Measurements from ENCODE around the gene TRABD2A. TPM values are rescaled to one million over a fixed set of nuclear protein-coding genes. Genes with fewer than 3 reads are reported as not detected.

The TRABD2A gene
- total and polyA plus RNA-seq, 4 experiments from 2014 or later = 67.1 to 90.7 (median 82.2) TPM

DNA sequence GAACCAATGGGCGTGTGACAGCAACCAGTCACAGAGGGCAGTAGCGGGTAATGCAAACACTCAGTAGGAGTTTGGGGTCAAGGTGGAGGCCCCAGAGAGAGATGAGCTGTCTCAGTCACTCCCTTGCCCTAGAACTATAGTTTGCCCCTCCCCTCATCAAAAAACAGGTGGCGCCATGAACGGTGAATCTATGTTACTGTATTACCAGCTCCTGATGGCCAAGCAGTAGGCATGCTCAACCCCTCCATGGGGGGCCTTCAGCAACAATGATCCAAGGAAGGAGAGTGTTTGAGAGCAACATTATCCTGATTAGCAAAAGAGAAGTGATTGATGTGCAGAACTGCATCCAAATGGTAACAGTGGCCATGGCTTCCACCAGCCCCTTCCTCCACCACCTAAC, 30.4 kb downstream of the TRABD2A start:
- peak overlapping the region; percentile 8 for H3K27ac ChIP-seq (ENCODE audit: low read depth, low read length)
- ChIA-PET POLR2A (ENCODE audit: partially characterized antibody) (interaction anchor here (0.9 to 11.4 kb wide), 15 partner anchors 9 to 199 kb away, joined by 3 to 132 read pairs (median 17); partner anchors contain the start of genes TMSB10 and TRABD2A), CTCF (ENCODE audit: partially characterized antibody) (interaction anchor here (0.8 to 3.7 kb wide), 8 partner anchors 11 to 111 kb away, joined by 3 to 28 read pairs (median 8); partner anchors contain the start of gene TRABD2A)
- intact Hi-C loops (cut with micrococcal nuclease) = no loop called here
- peaks cover 98% of the 10 kb centered on the region for H3K4me1 ChIP-seq (ENCODE audit: insufficient read depth, low read length)
- DNase-seq = no peak
- Mint-ChIP-seq H3K9me3 (peaks cover 0 to 11% (median 6%) of the 10 kb centered on the region in 8 donors), H3K27me3 (no peaks in the 10 kb centered on the region), H3K4me1 (peaks cover 82 to 97% (median 90%) of the 10 kb centered on the region in 4 donors), H3K4me3 (peak overlapping the region in 5 of 8 donors; percentile 9 to 91 (median 89)), H3K36me3 (peaks cover 51 to 60% of the 10 kb centered on the region in 2 donors), H3K27ac (peak overlapping the region; percentile 24 to 98 (median 92))
- peaks cover 0 to 4% of the 10 kb centered on the region in 2 donors for H3K9me3 ChIP-seq (ENCODE audit: control insufficient read depth in 1 of 2, low read length in 2 of 2)
- H3K4me3 ChIP-seq (ENCODE audit: low read length in 2 of 2) = no peak overlapping the region
- H3K27me3 ChIP-seq (ENCODE audit: insufficient read depth, low read length) = no peaks in the 10 kb centered on the region
- peaks cover 11% of the 10 kb centered on the region for H3K36me3 ChIP-seq (ENCODE audit: insufficient read depth, low read length)

DNA sequence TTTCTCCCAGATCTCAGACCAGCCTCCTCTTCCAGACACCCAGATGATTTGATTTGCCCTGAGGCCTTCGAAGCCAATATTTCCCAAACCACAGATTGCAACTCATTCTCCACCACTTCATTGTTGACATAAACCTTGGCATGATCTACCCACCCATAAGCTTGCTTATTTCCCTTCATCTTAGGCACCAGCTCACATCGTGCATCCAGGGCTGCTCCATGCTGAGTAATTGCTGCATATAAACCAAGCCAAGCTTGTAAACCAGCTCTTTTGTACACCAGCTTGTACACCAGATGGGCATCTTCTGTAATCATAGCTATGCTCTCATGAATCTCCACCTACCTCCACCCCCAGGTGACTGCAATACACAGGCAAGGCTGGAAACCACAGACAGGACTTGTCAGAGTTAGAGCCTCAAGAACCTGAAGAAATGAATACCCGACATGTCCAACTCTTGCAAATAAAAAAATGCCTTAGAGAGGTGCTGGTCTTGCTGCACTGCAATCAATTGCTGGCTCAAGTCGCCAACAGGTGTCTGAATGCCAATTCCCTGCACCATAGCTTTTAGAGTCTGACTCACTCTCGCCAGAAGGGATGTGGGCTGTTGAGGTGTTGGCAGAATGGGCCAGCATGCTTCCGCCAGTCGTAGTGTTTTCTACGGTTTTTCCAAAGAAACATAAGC, 31.5 kb downstream of the TRABD2A start:
- Histone ChIP-seq H3K36me3 (ENCODE audit: insufficient read depth, low read length) (peaks cover 11% of the 10 kb centered on the region), H3K9me3 (ENCODE audit: control insufficient read depth in 1 of 2, low read length in 2 of 2) (peaks cover 0 to 4% of the 10 kb centered on the region in 2 donors), H3K27ac (ENCODE audit: low read depth, low read length) (peak overlapping the region; percentile 37), H3K27me3 (ENCODE audit: insufficient read depth, low read length) (no peaks in the 10 kb centered on the region), H3K4me1 (ENCODE audit: insufficient read depth, low read length) (peaks cover 98% of the 10 kb centered on the region), H3K4me3 (ENCODE audit: low read length in 2 of 2) (peak overlapping the region; percentile 53 to 54)
- Mint-ChIP-seq H3K27me3 (no peaks in the 10 kb centered on the region), H3K36me3 (peaks cover 42 to 50% of the 10 kb centered on the region in 2 donors), H3K27ac (peak overlapping the region; percentile 90 to 98 (median 92)), H3K9me3 (peaks cover 0 to 10% (median 6%) of the 10 kb centered on the region in 8 donors), H3K4me1 (peaks cover 80 to 96% (median 88%) of the 10 kb centered on the region in 4 donors), H3K4me3 (peak overlapping the region; percentile 81 to 91 (median 88))
- DNase-seq = peak; percentile 50 to 81 (median 53)
- intact Hi-C loops (cut with micrococcal nuclease) = no loop called here
- CTCF ChIA-PET (ENCODE audit: partially characterized antibody) = interaction anchor here (0.7 to 3.7 kb wide), 12 partner anchors 8 to 108 kb away, joined by 3 to 28 read pairs (median 6); no protein-coding TSS in a partner anchor
- POLR2A ChIA-PET (ENCODE audit: partially characterized antibody) = interaction anchor here (0.6 to 11.4 kb wide), 23 partner anchors 8 to 689 kb away, joined by 3 to 132 read pairs (median 6); partner anchors contain the start of genes MAT2A, TMSB10 and TRABD2A

GRCh38 chr2:84847326-84848050, 33.4 kb downstream of the TRABD2A start:
- H3K36me3 ChIP-seq (ENCODE audit: insufficient read depth, low read length) = peaks cover 6% of the 10 kb centered on the region
- peak overlapping the region in 1 of 2 donors; percentile 11 for H3K4me3 ChIP-seq (ENCODE audit: low read length in 2 of 2)
- ChIA-PET POLR2A (ENCODE audit: partially characterized antibody) (interaction anchor here (0.8 to 11.4 kb wide), 12 partner anchors 10 to 331 kb away, joined by 3 to 132 read pairs (median 13); partner anchors contain the start of genes DNAH6, TMSB10 and TRABD2A), CTCF (ENCODE audit: partially characterized antibody) (interaction anchor here (0.6 to 2.9 kb wide), 7 partner anchors 9 to 106 kb away, joined by 3 to 18 read pairs (median 9); no protein-coding TSS in a partner anchor)
- Mint-ChIP-seq H3K4me1 (peaks cover 82 to 98% (median 90%) of the 10 kb centered on the region in 4 donors), H3K9me3 (peaks cover 0 to 3% (median under 1%) of the 10 kb centered on the region in 8 donors), H3K27me3 (no peaks in the 10 kb centered on the region), H3K36me3 (peaks cover 34 to 44% of the 10 kb centered on the region in 2 donors), H3K4me3 (peak overlapping the region; percentile 70 to 86 (median 76)), H3K27ac (peak overlapping the region; percentile 92 to 99 (median 97))
- H3K27me3 ChIP-seq (ENCODE audit: insufficient read depth, low read length) = no peaks in the 10 kb centered on the region
- DNase-seq = no peak
- H3K4me1 ChIP-seq (ENCODE audit: insufficient read depth, low read length) = peaks cover 99% of the 10 kb centered on the region
- no peaks in the 10 kb centered on the region for H3K9me3 ChIP-seq (ENCODE audit: control insufficient read depth in 1 of 2, low read length in 2 of 2)
- peak overlapping the region; percentile 61 for H3K27ac ChIP-seq (ENCODE audit: low read depth, low read length)
- intact Hi-C loops (cut with micrococcal nuclease) = loop anchor here (2.0 kb wide), 1 partner anchor 31 kb away; no protein-coding TSS in a partner anchor

GRCh38 chr2:84846741-84847142, 34.1 kb downstream of the TRABD2A start:
- Histone ChIP-seq H3K4me1 (ENCODE audit: insufficient read depth, low read length) (peaks cover 99% of the 10 kb centered on the region), H3K9me3 (ENCODE audit: control insufficient read depth in 1 of 2, low read length in 2 of 2) (no peaks in the 10 kb centered on the region), H3K4me3 (ENCODE audit: low read length in 2 of 2) (peak overlapping the region in 1 of 2 donors; percentile 11), H3K27me3 (ENCODE audit: insufficient read depth, low read length) (no peaks in the 10 kb centered on the region), H3K36me3 (ENCODE audit: insufficient read depth, low read length) (peaks cover 3% of the 10 kb centered on the region), H3K27ac (ENCODE audit: low read depth, low read length) (peak overlapping the region; percentile 61)
- Mint-ChIP-seq H3K9me3 (peaks cover 0 to 2% (median 0%) of the 10 kb centered on the region in 8 donors), H3K4me3 (peak overlapping the region; percentile 46 to 84 (median 74)), H3K4me1 (peaks cover 81 to 98% (median 90%) of the 10 kb centered on the region in 4 donors), H3K27me3 (no peaks in the 10 kb centered on the region), H3K27ac (peak overlapping the region; percentile 92 to 99 (median 97)), H3K36me3 (peaks cover 27 to 37% of the 10 kb centered on the region in 2 donors)
- CTCF ChIA-PET (ENCODE audit: partially characterized antibody) = interaction anchor here (0.6 to 2.5 kb wide), 9 partner anchors 9 to 105 kb away, joined by 3 to 18 read pairs (median 7); no protein-coding TSS in a partner anchor
- POLR2A ChIA-PET (ENCODE audit: partially characterized antibody) = interaction anchor here (0.8 to 11.4 kb wide), 26 partner anchors 9 to 388 kb away, joined by 3 to 132 read pairs (median 4); partner anchors contain the start of genes DNAH6, SUCLG1, TMSB10 and TRABD2A
- intact Hi-C loops (cut with micrococcal nuclease) = loop anchor here (1.0 to 2.0 kb wide), 3 partner anchors 9 to 64 kb away; no protein-coding TSS in a partner anchor
- DNase-seq = no peak

DNA sequence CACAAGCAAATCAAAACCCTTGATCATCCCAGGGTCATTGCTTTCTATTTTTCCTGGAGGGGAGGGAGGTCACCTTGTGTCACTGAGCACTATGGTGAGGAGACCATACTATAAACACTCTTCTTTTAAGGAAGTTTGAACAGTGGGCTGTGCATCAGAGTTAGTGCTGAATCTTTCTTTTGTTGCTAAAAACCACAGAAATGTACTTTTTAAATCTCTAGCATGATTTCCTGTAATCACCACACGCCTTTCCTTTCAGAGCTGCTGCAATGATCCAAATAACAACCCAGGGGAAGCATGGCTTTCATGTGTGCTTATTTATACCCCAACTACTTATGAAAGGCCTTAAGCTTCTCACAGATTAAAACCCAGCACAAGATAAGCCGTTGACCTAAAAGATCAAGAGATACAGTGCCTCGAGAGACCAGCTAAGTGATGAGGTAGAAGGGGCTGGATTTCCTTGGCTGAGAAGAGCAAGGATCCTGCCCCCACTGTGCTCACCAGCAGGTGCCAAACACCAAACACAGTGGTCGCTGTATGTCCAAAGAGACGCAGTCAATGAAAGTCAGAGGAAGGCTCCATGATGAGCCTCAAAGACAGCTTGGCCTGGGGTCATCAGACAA, 34.7 kb downstream of the TRABD2A start:
- H3K9me3 ChIP-seq (ENCODE audit: control insufficient read depth in 1 of 2, low read length in 2 of 2) = no peaks in the 10 kb centered on the region
- peaks cover 99% of the 10 kb centered on the region for H3K4me1 ChIP-seq (ENCODE audit: insufficient read depth, low read length)
- ChIA-PET CTCF (ENCODE audit: partially characterized antibody) (interaction anchor here (0.7 to 2.5 kb wide), 7 partner anchors 11 to 105 kb away, joined by 3 to 18 read pairs (median 9); no protein-coding TSS in a partner anchor), POLR2A (ENCODE audit: partially characterized antibody) (interaction anchor here (0.7 to 11.4 kb wide), 26 partner anchors 9 to 387 kb away, joined by 3 to 132 read pairs (median 4); partner anchors contain the start of genes DNAH6, SUCLG1, TMSB10 and TRABD2A)
- peak overlapping the region; percentile 11 to 15 for H3K4me3 ChIP-seq (ENCODE audit: low read length in 2 of 2)
- peaks cover 81 to 98% (median 90%) of the 10 kb centered on the region in 4 donors for H3K4me1 Mint-ChIP-seq
- H3K27ac ChIP-seq (ENCODE audit: low read depth, low read length) = peak overlapping the region; percentile 61
- H3K4me3 Mint-ChIP-seq = peak overlapping the region; percentile 31 to 84 (median 74)
- H3K36me3 ChIP-seq (ENCODE audit: insufficient read depth, low read length) = no peaks in the 10 kb centered on the region
- H3K27me3 ChIP-seq (ENCODE audit: insufficient read depth, low read length) = no peaks in the 10 kb centered on the region
- intact Hi-C loops (cut with micrococcal nuclease) = loop anchor here (1.0 to 2.0 kb wide), 3 partner anchors 9 to 64 kb away; no protein-coding TSS in a partner anchor
- DNase-seq = peak; percentile 67 to 84 (median 78)
- peaks cover 23 to 37% of the 10 kb centered on the region in 2 donors for H3K36me3 Mint-ChIP-seq
- peak overlapping the region; percentile 92 to 99 (median 97) for H3K27ac Mint-ChIP-seq
- H3K9me3 Mint-ChIP-seq = peaks cover 0 to 2% (median 0%) of the 10 kb centered on the region in 8 donors
- H3K27me3 Mint-ChIP-seq = no peaks in the 10 kb centered on the region

DNA sequence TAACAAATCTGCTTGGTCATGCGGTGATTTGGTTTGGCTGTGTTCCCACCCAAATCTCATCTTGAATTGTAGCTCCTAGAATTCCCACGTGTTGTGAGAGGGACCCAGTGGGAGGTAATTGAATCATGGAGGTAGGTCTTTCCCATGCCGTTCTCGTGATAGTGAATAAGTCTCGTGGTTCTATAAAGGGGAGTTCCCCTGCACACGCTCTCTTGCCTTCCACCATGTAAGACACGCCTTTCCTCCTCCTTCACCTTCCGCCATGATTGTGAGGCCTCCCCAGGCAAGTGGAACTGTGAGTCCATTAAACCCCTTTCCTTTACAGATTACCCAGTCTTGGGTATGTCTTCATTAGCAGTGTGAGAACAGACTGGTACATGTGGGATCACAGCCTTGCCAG, 36.7 kb downstream of the TRABD2A start:
- H3K27me3 ChIP-seq (ENCODE audit: insufficient read depth, low read length) = no peaks in the 10 kb centered on the region
- intact Hi-C loops (cut with micrococcal nuclease) = no loop called here
- Mint-ChIP-seq H3K27ac (peak overlapping the region; percentile 92 to 99 (median 97)), H3K27me3 (no peaks in the 10 kb centered on the region), H3K4me3 (peak overlapping the region in 7 of 8 donors; percentile 13 to 81 (median 62)), H3K9me3 (peaks cover 0 to 2% (median 0%) of the 10 kb centered on the region in 8 donors), H3K36me3 (peaks cover 25 to 44% of the 10 kb centered on the region in 2 donors), H3K4me1 (peaks cover 81 to 98% (median 90%) of the 10 kb centered on the region in 4 donors)
- H3K4me3 ChIP-seq (ENCODE audit: low read length in 2 of 2) = no peak overlapping the region
- no peak for DNase-seq
- H3K27ac ChIP-seq (ENCODE audit: low read depth, low read length) = peak overlapping the region; percentile 61
- H3K4me1 ChIP-seq (ENCODE audit: insufficient read depth, low read length) = peaks cover 99% of the 10 kb centered on the region
- no peaks in the 10 kb centered on the region for H3K9me3 ChIP-seq (ENCODE audit: control insufficient read depth in 1 of 2, low read length in 2 of 2)
- CTCF ChIA-PET (ENCODE audit: partially characterized antibody) = interaction anchor here (1.0 to 1.7 kb wide), 3 partner anchors 38 to 82 kb away, joined by 3 to 4 read pairs (median 4); no protein-coding TSS in a partner anchor
- H3K36me3 ChIP-seq (ENCODE audit: insufficient read depth, low read length) = no peaks in the 10 kb centered on the region
- POLR2A ChIA-PET (ENCODE audit: partially characterized antibody) = interaction anchor here (1.0 to 11.4 kb wide), 6 partner anchors 11 to 63 kb away, joined by 3 to 132 read pairs (median 58); partner anchors contain the start of genes TMSB10 and TRABD2A
